CD14-positive monocyte (primary cell): ENCODE results near the gene UST. TPM values are rescaled to one million over a fixed set of nuclear protein-coding genes. Genes with fewer than 3 reads are reported as not detected.

Source experiments
- DNase-seq, 3 donors: peaks; one replicate each; pipeline ENCODE4 v3.0.0-alpha.2; 2011 to 2022
- H2AFZ ChIP-seq: 2 replicates; pipeline ENCODE4 v1.6.0; 2012; ENCODE audit warnings: mild to moderate bottlenecking, low read depth, low read length, inconsistent platforms; ENCODE audit not compliant: insufficient read depth, poor library complexity, severe bottlenecking
- H3K27ac ChIP-seq, 2 donors: 1 replicate in 1 of 2; 2 replicates in 1 of 2; pipeline ENCODE4 v1.5.1; 2012 to 2013; ENCODE audit warnings: low read length in 2 of 2, control low read depth in 1 of 2, inconsistent platforms in 1 of 2, low read depth in 1 of 2, mild to moderate bottlenecking in 1 of 2
- H3K27me3 ChIP-seq, 2 donors: one replicate each; pipeline versions ENCODE4 v1.6.0 to v1.6.1; 2011 to 2013; ENCODE audit warnings: low read length in 2 of 2; ENCODE audit not compliant: control insufficient read depth in 2 of 2, insufficient read depth in 2 of 2
- H3K36me3 ChIP-seq, 2 donors: replicated peaks in 1 of 2; 1 replicate in 1 of 2; 2 replicates in 1 of 2; pipeline versions ENCODE4 v1.5.1 to v1.6.1; 2012 to 2013; ENCODE audit warnings: low read length in 2 of 2, control low read depth in 1 of 2, inconsistent platforms in 1 of 2, mild to moderate bottlenecking in 1 of 2; ENCODE audit not compliant: insufficient read depth in 2 of 2, control insufficient read depth in 1 of 2
- H3K4me1 ChIP-seq, 2 donors: 1 replicate in 1 of 2; 2 replicates in 1 of 2; pipeline versions ENCODE4 v1.5.1 to v1.6.1; 2012 to 2013; ENCODE audit warnings: low read length in 2 of 2, control low read depth in 1 of 2, inconsistent platforms in 1 of 2, mild to moderate bottlenecking in 1 of 2, moderate library complexity in 1 of 2; ENCODE audit not compliant: insufficient read depth in 2 of 2, control insufficient read depth in 1 of 2
- H3K4me2 ChIP-seq: replicated peaks from 2 replicates; pipeline ENCODE3; 2012; ENCODE audit warnings: low read length, moderate library complexity, mild to moderate bottlenecking; ENCODE audit not compliant: poor library complexity, severe bottlenecking; ENCODE audit errors: extremely low read depth
- H3K4me3 ChIP-seq, 3 experiments: fragments of 200-600 bp in 1 of 3; sonication (generic) in 1 of 3; replicated peaks in 1 of 3; 1 replicate in 2 of 3; 2 replicates in 1 of 3; pipeline ENCODE4 v1.5.1; 2011 to 2013; ENCODE audit warnings: low read length in 3 of 3, mild to moderate bottlenecking in 3 of 3, control low read depth in 2 of 3, low read depth in 2 of 3, inconsistent platforms in 1 of 3, moderate library complexity in 1 of 3
- H3K79me2 ChIP-seq: 2 replicates; pipeline ENCODE4 v1.6.0; 2012; ENCODE audit warnings: mild to moderate bottlenecking, control low read depth, inconsistent platforms, low read length, moderate library complexity; ENCODE audit not compliant: insufficient read depth
- H3K9ac ChIP-seq: 2 replicates; pipeline ENCODE4 v1.6.0; 2017; ENCODE audit warnings: low read length, mild to moderate bottlenecking; ENCODE audit not compliant: insufficient read depth, poor library complexity, severe bottlenecking
- H3K9me3 ChIP-seq, 2 donors: replicated peaks in 1 of 2; 1 replicate in 1 of 2; 2 replicates in 1 of 2; pipeline versions ENCODE4 v1.5.1 to v1.6.1; 2012 to 2013; ENCODE audit warnings: low read length in 2 of 2, control low read depth in 1 of 2; ENCODE audit not compliant: control insufficient read depth in 1 of 2, insufficient read depth in 1 of 2
- H4K20me1 ChIP-seq: 2 replicates; pipeline ENCODE4 v1.6.0; 2012; ENCODE audit warnings: mild to moderate bottlenecking, low read length, control low read depth, moderate library complexity; ENCODE audit not compliant: insufficient read depth
- H3K27ac Mint-ChIP-seq, 7 donors: one replicate each; pipeline ENCODE4 v1.8.0; 2020; ENCODE audit warnings: mild to moderate bottlenecking in 7 of 7, mixed read lengths in 7 of 7, moderate library complexity in 6 of 7, inconsistent platforms in 2 of 7
- H3K27me3 Mint-ChIP-seq, 3 donors: one replicate each; pipeline ENCODE4 v1.8.0; 2021 to 2022; ENCODE audit warnings: low read depth in 3 of 3, mild to moderate bottlenecking in 3 of 3, mixed read lengths in 3 of 3, moderate library complexity in 3 of 3, inconsistent platforms in 1 of 3
- H3K36me3 Mint-ChIP-seq, 2 donors: one replicate each; pipeline ENCODE4 v1.8.0; 2020; ENCODE audit warnings: mixed read lengths in 2 of 2, inconsistent platforms in 1 of 2, mild to moderate bottlenecking in 1 of 2
- H3K4me1 Mint-ChIP-seq: one replicate; pipeline ENCODE4 v1.8.0; 2020; ENCODE audit warnings: mild to moderate bottlenecking, mixed read lengths
- H3K4me3 Mint-ChIP-seq, 2 donors: one replicate each; pipeline ENCODE4 v1.8.0; 2020; ENCODE audit warnings: mild to moderate bottlenecking in 2 of 2, mixed read lengths in 2 of 2, moderate library complexity in 1 of 2
- H3K9me3 Mint-ChIP-seq, 7 donors: one replicate each; pipeline ENCODE4 v1.8.0; 2020 to 2022; ENCODE audit warnings: mixed read lengths in 7 of 7, mild to moderate bottlenecking in 6 of 7, moderate library complexity in 6 of 7, inconsistent platforms in 2 of 7
- WGBS: methylation state at CpG from one replicate; pipeline ENCODE4 v1.1.5; 2013; ENCODE audit warnings: missing lambda C conversion rate; ENCODE audit not compliant: insufficient coverage; 5-methylcytosine and 5-hydroxymethylcytosine counted together
- intact Hi-C, 2 donors: fragments of 100-400 bp; cut with micrococcal nuclease; formaldehyde crosslinking; loops; one replicate each; pipeline versions ENCODE4 v1.15.0 to v1.15.1; 2023
- polyA plus RNA-seq, 3 donors: library from polyadenylated mRNA; depleted of rRNA in 1 of 3; unstranded in 2 of 3; stranded (reverse) in 1 of 3; fragments of 300-500 nt in 2 of 3; fragments of >200 nt in 1 of 3; fragmentation: Illumina TruSeq in 2 of 3; gene quantifications; 1 replicate in 2 of 3; 2 replicates in 1 of 3; pipeline ENCODE4 v1.2.3, GENCODE V29; 2012 to 2021
- TF ChIP-seq, protein P1 (sequence below): fragments of 200-600 bp; IDR thresholded peaks from one replicate; pipeline ENCODE4 v1.8.0; 2022; ENCODE audit warnings: antibody characterized with exemption, mild to moderate bottlenecking

The UST gene
- polyA plus RNA-seq, 3 donors, result 0.33 to 0.53 (median 0.48) TPM

GRCh38 chr6:149062653-149063348, 316.0 kb downstream of the UST start:
- peaks cover 35 to 42% of the 10 kb centered on the region in 2 donors for H3K4me1 ChIP-seq
- H3K4me1 Mint-ChIP-seq, result peaks cover 50% of the 10 kb centered on the region
- H3K36me3 ChIP-seq, result no peaks in the 10 kb centered on the region

GRCh38 chr6:149063468-149063867, 316.6 kb downstream of the UST start:
- H3K36me3 ChIP-seq, result no peaks in the 10 kb centered on the region
- peaks cover 35 to 42% of the 10 kb centered on the region in 2 donors for H3K4me1 ChIP-seq
- no peaks in the 10 kb centered on the region for H4K20me1 ChIP-seq
- H3K27ac ChIP-seq, result no peak overlapping the region
- H3K27me3 Mint-ChIP-seq, result peaks cover 4 to 8% (median 8%) of the 10 kb centered on the region in 3 donors
- H3K9me3 Mint-ChIP-seq, result no peaks in the 10 kb centered on the region
- no peaks in the 10 kb centered on the region for H3K36me3 Mint-ChIP-seq
- no peak overlapping the region for H3K4me3 Mint-ChIP-seq
- no peaks in the 10 kb centered on the region for H3K9me3 ChIP-seq
- 100% methylated on average over 1 of the region's 3 CpGs for whole genome bisulfite sequencing
- H3K4me2 ChIP-seq, result no peak overlapping the region
- intact Hi-C loops, result no loop called here
- no peak overlapping the region for H3K4me3 ChIP-seq
- no peaks in the 10 kb centered on the region for H3K79me2 ChIP-seq
- DNase-seq, result no peak
- TF ChIP-seq, protein P1, sequence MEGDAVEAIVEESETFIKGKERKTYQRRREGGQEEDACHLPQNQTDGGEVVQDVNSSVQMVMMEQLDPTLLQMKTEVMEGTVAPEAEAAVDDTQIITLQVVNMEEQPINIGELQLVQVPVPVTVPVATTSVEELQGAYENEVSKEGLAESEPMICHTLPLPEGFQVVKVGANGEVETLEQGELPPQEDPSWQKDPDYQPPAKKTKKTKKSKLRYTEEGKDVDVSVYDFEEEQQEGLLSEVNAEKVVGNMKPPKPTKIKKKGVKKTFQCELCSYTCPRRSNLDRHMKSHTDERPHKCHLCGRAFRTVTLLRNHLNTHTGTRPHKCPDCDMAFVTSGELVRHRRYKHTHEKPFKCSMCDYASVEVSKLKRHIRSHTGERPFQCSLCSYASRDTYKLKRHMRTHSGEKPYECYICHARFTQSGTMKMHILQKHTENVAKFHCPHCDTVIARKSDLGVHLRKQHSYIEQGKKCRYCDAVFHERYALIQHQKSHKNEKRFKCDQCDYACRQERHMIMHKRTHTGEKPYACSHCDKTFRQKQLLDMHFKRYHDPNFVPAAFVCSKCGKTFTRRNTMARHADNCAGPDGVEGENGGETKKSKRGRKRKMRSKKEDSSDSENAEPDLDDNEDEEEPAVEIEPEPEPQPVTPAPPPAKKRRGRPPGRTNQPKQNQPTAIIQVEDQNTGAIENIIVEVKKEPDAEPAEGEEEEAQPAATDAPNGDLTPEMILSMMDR, result no peak
- no peak overlapping the region for H3K9ac ChIP-seq
- H2AFZ ChIP-seq, result no peak overlapping the region
- H3K27me3 ChIP-seq, result no peaks in the 10 kb centered on the region
- no peak overlapping the region for H3K27ac Mint-ChIP-seq
- peaks cover 50% of the 10 kb centered on the region for H3K4me1 Mint-ChIP-seq

More at GRCh38 chr6:149062653-149063348, 316.0 kb downstream of the UST start:
- H3K4me3 ChIP-seq, result no peak overlapping the region
- no peaks in the 10 kb centered on the region for H3K9me3 Mint-ChIP-seq
- no peak overlapping the region for H3K27ac Mint-ChIP-seq
- no CpG with 5 or more reads among the region's 5 CpGs for WGBS
- H3K36me3 Mint-ChIP-seq, result no peaks in the 10 kb centered on the region
- H3K4me3 Mint-ChIP-seq, result no peak overlapping the region
- no peak overlapping the region for H3K4me2 ChIP-seq
- H2AFZ ChIP-seq, result no peak overlapping the region
- H3K9me3 ChIP-seq, result no peaks in the 10 kb centered on the region
- H3K9ac ChIP-seq, result no peak overlapping the region
- H4K20me1 ChIP-seq, result no peaks in the 10 kb centered on the region
- no peaks in the 10 kb centered on the region for H3K27me3 ChIP-seq
- H3K27ac ChIP-seq, result no peak overlapping the region
- TF ChIP-seq, protein P1, result no peak
- no peaks in the 10 kb centered on the region for H3K79me2 ChIP-seq
- intact Hi-C loops, result no loop called here
- no peak for DNase-seq
- peaks cover 4 to 10% (median 8%) of the 10 kb centered on the region in 3 donors for H3K27me3 Mint-ChIP-seq
